Cerebellar nuclear complex (tissue), 1 donor: ENCODE results near the gene CARM1.
"Not testable (repeated sequence)": the region's sequence is repeated elsewhere in the genome, so short reads cannot be mapped to it uniquely, and the experiment has no call there.

Experiments
- DNase-seq, 2 experiments: peaks; one replicate each; lab custom pipeline; 2025; lab: John Stamatoyannopoulos, UW

The CARM1 gene

DNA sequence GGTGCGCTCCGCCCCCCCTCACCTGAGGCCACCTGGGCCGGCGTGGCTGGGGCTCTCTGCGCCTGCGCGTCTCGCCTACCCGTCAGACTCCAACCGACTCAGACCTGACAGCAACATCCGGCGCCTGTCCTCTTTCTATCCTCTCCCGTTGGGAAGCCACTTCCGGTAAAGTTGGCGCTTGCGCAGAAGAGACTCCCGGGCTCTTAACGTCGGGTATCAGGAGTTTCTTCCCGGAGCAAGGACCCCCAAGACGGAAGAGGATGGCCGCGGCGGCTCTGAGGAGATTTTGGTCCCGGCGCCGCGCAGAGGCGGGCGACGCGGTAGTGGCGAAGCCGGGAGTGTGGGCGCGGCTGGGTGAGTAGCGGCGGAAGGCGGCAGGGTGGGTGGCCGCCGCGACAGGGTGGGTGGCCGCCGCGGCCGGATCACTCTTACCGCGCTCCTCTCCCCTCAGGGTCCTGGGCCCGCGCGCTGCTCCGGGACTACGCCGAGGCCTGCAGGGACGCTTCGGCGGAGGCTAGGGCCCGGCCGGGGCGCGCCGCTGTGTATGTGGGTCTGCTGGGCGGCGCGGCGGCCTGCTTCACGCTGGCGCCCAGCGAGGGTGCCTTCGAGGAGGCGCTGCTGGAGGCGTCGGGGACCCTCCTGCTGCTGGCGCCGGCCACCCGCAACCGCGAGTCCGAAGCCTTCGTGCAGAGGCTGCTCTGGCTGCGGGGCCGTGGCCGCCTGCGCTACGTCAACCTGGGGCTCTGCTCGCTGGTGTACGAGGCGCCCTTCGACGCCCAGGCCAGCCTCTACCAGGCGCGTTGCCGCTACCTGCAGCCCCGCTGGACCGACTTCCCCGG, 57.4 kb downstream of the CARM1 start, which contains the start of the genes TIMM29 and YIPF2:
Gene TIMM29, plus strand, starts transcription at position 249 of the 839 bp plus-strand sequence. Its CDS starts 12 bp downstream, at position 261.
Gene YIPF2, minus strand, starts transcription at position 77 of the 839 bp plus-strand sequence. CDS start 229 bp downstream, outside the sequence.
- peak; percentile 86 to 91 for DNase-seq

DNA sequence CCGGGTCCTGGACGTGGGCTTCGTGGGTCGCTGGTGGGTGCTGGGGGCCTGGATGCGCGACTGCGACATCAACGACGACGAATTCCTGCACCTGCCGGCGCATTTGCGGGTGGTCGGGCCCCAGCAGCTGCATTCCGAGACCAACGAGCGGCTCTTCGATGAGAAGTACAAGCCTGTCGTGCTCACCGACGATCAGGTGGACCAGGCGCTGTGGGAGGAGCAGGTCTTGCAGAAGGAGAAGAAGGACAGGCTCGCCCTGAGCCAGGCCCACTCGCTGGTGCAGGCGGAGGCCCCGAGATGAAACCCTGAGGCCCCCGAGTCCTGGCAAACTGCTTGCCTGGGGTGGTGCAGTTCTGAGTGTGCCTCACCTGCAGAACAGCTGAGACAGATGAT, 58.0 kb downstream of the CARM1 start:
- DNase-seq, result no peak

DNA sequence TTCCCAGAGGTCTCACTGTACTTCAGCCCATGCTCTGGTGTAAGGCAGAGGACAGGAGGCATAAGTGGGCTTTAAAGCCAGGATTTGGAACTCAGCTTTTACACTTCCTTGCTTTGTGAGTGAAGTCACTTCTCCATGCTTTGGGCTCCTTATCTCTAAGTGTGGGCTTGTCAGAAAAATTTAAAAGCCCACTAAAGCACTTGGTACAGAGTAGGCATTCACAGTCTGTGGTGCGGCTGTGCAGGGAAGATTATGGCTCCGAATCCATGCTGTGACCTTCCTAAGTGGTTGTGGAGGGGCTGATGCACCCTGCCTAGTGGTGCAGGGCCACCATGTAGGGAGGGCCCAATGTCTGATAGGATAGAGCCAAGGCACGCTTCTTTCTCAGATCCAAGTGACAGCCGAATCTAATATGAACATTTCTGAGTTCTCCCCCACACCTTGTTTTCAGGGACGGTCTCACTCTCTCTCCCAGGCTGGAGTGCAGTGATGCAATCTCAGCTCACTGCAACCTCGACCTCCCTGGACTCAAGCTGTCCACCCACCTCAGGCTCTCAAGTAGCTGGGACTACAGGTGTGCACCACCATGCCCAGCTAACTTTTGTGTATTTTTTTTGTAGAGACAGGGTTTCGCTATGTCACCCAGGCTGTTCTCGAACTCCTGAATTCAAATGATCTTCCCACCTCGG, 64.2 kb downstream of the CARM1 start:
- no peak for DNase-seq

DNA sequence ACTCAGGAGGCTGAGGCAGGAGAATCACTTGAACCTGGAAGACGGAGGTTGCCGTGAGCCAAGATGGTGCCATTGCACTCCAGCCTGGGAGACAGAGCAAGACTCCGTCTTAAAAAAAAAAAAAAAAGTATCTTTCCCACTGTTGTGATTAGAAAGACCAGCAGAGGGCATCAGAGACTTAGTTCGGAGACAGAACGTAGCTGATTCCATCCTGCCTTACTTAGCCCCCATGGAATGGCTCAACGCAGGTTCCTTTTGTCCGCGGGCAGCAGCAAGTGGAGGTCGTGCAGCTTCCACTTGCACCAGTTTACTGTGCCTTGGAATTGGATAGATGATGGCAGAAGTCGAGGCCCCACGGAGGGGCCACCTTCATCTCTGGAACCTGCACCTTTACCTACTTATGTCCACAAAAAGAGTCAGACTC, 65.3 kb downstream of the CARM1 start:
- peak in 1 of 2 experiments; percentile 60 for DNase-seq

DNA sequence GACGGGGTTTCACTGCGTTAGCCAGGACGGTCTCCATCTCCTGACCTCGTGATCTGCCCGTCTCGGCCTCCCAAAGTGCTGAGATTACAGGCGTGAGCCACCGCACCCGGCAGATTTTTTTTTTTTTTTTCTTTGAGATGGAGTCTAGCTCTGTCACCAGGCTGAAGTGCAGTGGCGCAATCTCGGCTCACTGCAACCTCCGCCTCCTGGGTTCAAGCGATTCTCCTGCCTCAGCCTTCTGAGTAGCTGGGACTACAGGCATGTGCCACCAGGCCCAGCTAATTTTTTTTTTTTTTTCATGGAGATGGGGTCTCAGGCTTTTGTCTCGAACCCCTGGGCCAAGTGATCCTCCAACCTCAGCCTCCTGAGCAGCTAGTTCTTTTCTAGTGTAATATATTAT, 70.3 kb downstream of the CARM1 start:
- not testable (repeated sequence) for DNase-seq

DNA sequence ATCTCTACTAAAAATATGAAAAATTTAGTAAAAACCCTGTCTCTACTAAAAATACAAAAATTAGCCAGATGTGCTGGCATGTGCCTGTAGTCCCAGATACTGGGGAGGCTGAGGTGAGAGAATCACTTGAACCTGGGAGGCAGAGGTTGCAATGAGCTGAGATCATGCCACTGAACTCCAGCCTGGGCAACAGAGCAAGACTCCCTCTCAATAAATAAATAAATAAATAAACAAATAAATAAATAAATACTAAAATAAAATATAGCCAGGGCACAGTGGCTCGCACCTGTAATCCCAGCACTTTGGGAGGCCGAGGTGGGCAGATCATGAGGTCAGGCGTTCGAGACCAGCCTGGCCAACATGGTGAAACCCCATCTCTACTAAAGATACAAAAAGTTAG, 72.1 kb downstream of the CARM1 start:
- DNase-seq, result not testable (repeated sequence)

DNA sequence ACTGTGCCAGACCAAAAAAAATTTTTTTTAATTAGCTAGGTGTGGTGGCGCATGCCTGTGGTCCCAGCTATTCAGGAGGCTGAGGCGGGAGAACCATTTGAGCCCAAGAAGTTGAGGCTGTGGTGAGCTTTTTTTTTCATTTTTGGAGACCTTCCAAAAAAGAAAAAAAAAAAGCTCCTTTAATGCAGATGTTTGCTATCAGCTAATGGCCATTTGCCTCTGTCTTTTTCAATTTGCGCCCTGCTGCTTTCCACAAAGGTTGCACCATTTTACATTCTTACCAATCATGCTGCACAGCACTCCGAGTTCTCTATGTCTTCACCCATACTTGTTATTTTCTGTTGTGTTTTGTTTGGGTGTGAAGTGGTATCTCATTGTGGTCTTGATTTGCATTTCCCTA, 73.9 kb downstream of the CARM1 start:
- DNase-seq, result no peak

DNA sequence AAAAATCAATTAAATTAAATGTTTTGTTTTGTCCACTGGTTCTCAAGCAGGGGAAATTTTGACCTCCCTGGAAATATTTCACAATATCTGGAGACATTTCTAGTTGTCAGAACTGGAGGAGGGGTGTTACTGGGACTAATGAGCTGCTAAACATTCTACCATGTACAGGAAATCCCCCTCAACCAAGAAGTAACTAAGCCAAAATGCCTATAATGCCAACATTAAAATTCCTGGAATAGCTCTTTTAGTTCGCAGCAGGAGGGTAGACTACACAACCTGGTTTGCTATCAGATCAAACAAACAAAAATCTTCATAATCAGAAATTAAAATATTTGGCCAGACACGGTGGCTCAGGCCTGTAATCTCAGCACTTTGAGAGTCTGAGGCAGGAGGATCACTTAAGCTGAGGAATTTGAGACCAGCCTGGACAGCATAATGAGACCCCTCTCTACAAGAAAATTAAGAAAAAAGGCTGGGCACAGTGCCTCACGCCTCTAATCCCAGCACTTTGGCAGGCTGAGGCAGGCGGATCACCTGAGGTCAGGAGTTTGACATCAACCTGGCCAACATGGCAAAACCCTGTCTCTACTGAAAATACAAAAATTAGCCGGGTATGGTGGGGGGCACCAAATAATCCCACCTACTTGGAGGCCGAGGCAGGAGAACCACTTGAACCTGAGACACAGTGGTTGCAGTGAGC, 75.8 kb downstream of the CARM1 start:
- peak in 1 of 2 experiments; percentile 4 for DNase-seq

DNA sequence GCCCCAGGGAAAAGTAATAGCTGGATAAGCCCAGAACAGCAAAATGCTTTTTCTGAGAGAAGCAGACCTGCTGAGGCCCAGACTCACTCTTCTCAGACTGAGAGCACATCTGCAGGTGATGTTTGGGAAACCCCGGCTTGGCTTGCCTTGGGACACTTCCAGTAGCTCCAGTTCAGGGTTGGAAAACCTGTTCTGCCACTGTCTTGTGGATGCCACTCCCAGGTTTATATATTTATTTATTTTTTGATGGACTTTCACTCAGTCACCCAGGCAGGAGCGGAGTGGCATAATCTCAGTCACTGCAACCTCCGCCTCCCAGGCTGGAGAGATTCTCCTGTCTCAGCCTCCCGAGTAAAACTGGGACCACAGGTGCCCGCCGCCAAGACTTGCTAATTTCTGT, 81.5 kb downstream of the CARM1 start:
- no peak for DNase-seq

DNA sequence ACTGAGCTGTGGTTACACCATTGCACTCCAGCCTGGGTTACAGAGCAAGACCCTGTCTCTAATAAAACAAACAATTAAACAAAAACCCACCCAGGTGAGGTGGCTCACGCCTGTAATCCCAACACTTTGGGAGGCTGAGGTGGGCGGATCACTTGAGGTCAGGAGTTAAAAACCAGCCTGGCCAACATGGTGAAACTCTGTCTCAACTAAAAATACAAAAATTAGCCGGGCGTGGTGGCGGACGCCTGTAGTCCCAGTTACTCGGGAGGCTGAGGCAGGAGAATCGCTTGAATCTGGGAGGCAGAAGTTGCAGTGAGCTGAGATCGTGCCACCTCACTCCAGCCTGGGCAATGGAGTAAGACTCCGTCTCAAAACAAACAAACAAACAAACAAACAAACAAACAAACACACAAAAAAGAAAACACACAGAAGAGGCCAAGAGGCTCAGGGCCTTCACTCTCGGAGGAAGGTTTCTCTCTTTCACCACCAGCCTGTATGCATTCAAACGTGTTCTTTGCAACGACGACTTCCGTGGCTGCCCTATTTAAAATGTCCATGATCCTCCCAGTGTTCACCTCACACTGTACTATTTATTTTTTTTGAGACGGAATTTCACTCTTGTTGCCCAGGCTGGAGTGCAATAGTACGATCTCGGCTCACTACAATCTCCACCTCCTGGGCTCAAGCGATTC, 88.1 kb downstream of the CARM1 start:
- DNase-seq, result not testable (repeated sequence)

DNA sequence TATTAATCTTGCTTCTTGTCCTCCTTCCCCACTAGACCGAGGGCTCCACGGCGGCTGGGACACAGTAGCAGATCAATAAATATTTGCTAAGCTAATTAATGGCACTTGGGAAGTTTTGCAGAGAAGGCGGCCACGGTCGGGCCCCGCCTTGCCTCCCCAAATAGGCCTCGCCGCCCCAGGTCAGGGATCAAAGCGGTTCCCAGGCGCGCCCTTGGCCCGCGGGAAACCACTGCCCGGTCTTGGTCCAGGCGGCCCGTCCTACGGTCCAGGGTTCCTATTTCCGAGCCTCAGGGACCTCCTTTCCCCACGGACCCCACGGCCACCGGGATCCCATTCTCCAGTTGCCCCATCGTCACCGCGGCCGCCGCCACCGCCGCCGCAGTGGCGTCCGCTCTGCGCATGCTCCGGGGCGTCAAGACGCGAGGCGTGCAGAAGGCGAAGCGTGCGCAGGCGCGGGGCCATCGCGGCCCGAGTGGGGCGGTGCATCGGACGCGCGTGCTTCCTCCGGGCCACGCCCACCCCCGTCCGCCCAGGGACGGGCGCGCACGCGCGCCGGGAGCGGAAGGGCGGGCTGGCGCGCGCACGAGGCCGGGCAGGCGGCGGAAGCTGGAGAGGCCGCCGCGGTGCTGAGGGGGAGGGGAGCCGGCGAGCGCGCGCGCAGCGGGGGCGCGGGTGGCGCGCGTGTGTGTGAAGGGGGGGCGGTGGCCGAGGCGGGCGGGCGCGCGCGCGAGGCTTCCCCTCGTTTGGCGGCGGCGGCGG, 89.1 kb downstream of the CARM1 start, which contains the start of gene SMARCA4:
Gene SMARCA4, plus strand, starts transcription at position 717 of the 759 bp plus-strand sequence. CDS start 23,122 bp downstream, outside the sequence.
- DNase-seq, result peak; percentile 29 to 41

DNA sequence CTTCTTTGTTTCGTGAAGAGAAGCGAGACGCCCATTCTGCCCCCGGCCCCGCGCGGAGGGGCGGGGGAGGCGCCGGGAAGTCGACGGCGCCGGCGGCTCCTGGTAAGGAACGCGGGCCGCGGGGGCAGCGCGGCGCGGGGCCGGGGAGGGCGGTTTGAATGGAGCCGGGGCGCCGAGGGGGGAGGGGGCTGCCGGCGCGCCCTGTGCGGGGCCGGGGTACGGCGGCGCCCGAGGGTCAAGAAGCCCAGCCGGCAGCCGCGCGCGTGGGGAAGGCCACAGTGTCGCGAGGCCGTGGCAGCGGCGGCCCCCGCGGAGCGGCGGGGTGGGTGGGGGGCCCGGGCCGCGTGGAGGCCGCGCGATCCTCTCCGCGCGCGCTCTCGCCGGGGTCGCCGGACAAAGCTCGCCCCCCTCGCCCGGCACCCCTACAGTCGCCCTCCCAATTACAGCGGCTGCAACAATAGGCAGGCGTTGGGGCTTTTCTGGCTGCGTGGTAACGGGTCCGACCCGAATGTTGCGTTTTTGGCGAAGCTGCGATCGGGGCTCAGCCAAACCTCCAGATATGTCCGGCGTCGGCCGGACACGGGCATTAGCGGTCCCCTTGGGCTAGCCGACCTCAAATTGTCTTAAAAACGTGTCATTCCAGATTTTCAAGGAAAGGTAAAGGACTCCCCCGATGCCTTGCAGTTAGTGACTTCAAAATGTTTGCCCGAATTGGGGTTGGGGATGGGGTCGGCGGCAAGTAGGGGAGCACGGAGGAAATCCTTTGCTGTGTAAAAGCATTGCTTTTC, 89.9 kb downstream of the CARM1 start:
- peak in 1 of 2 experiments; percentile 27 for DNase-seq

DNA sequence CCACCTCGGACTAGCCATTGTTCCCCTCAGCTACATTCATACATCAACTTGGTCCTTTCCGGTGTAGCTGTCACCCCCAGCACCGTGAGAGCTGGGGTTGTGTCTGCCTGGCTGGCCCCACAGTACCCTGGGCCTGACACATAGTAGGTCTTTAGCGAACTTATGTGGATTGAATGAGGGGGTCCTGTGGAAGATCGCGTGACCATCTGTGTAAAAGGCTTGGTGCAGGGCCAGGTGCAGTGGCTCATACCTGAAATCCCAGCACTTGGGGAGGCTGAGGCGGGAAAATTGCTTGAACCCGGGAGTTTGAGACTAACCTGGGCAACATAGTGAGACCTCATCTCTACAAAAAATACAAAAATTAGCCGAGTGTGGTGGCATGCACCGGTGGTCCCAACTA, 91.5 kb downstream of the CARM1 start:
- DNase-seq, result no peak

DNA sequence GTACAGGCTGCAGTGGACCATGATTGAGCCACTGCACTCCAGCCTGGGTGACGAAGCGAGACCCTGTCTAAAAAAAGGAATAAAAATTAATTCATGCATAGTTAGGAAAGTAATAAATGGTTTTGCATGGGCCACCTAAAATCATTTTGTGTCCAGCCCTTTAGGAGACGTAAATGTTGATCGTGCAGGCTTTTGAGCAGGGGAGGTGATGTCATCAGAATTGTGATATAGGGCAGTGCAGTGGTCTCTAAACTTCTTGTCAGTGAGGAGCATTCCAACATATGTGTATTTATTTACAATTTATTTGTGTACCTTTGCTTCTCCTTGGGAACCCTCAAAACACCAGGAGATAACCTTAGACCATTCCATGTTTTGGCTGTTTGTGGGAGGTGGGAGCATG, 92.5 kb downstream of the CARM1 start:
- DNase-seq, result no peak

DNA sequence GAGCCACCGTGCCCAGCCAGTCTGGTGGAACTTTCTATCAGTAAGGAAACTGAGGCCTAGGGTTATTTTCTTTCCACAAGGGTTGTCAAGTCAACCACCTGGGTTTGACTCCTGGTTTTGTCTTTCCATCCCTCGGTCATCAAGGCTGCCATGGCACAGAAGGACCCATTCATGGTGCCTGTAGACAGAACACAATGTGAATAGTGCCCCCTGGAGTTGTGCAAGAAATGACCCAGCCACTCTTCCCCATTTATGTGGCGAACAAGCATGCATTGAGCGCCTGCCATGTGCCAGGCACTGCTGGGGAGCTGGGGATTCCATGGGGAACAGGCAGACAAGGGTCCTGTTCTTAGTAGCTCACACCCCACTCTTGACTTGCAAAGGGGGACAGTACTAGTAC, 93.5 kb downstream of the CARM1 start:
- DNase-seq, result no peak

DNA sequence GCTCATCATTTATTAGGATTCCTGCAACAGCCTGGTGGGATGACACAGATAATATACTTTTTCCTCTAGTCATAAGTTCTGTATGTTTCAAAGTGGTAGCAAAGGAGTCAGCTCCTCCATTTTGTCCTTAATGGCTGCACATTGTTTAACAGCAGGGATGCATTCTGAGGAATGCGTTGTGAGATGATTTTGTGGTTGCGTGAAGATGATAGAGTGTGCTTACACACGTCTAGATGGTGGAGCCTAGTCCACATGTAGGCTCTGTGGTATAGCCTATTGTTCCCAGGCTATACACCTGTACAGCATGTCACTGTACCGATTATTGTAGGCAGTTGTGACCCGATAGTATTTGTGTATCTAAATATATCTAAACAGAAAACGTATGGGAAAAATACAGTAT, 94.0 kb downstream of the CARM1 start:
- DNase-seq, result no peak

DNA sequence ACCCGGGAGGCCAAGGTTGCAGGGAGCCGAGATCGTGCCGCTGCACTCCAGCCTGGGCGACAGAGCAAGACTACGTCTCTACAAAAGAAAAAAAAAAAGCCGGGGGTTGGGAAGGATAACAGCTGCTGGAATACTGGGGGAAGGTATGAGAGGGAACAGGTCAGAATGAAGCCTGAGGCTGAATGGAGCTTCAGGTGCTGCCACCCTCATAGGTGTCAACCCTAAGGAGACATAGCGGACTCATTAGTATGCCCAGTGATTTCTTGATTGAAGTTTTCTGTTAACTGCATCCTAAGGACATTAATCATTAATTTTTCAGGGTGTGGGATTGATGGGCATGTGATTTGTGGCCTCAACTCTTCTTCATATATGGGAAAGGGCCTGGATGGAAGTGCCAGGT, 95.5 kb downstream of the CARM1 start:
- DNase-seq, result no peak

DNA sequence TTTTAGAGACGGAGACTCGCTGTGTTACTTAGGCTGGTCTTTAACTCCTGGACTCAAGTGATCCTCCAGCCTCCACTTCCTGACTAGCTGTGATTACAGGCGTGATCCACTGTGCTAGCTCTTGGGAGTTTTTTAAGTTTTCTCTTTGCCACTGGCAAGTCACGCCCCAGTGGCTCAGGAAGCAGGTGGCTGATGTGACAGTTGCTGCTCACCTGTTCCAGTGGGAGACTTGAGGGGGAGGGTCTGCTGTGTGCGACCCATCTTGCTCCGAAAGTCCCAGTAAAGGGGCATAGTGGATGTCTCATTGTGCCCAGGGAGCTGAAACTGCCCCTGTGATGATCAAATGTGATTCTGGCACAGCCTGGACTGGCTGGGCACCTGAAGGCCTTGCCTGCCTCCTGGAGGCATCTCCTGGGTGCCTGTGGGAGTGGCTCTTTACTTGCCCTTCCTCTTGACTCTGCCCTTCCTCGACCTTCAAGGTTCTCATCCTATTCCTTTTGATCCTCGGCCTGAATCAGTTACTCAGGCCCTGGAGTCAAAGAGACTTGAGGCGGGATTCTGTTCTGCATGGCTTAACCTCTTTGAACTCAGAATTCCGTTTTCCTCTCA, 97.3 kb downstream of the CARM1 start:
- DNase-seq, result no peak

DNA sequence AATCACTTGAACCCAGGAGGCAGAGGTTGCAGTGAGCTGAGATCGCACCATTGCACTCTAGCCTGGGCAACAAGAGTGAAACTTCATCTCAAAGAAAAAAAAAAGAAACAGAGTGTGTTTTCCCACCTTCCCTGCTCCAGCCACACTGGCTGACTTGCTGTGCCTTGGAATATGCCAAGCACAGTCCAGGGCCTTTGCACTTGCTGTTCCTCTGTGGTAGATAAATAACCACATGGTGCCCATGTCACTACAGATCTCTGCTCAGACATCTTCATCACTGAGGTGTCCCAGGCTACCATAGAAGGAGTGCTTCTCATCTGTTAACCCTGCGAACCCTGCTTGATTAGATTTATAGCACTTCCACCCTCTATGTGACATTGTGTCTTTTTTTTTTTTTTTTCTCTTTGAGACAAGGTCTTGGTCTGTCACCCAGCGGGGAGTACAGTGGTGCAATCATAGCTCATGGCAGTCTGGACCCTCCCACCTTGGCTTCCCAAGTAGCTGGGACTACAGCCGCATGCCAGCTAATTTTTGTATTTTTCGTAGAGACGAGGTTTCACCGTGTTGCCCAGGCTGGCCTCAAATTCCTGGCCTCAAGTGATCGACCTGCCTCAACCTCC, 99.9 kb downstream of the CARM1 start:
- DNase-seq, result no peak
